OCI-LY7 (cell line): Measurements from ENCODE around the gene SLC25A20.

ENCODE experiments used
- CTCF ChIP-seq: fragments of 200-600 bp; sonication (generic); conservative IDR thresholded peaks from 2 replicates; pipeline ENCODE4 v1.5.1; 2014; ENCODE audit warnings: mild to moderate bottlenecking, antibody characterized with exemption, low read length, moderate library complexity, mixed read lengths
- EZH2phosphoT487 ChIP-seq: fragments of 200-600 bp; sonication (generic); IDR thresholded peaks from 2 replicates; pipeline ENCODE4 v1.6.1; 2018; ENCODE audit warnings: low read depth, borderline replicate concordance, mild to moderate bottlenecking, mixed run types, antibody characterized with exemption, low read length, moderate library complexity, mixed read lengths

- TF ChIP-seq CTCF (no peak), EZH2phosphoT487 (no peak)
Measured at GRCh38 chr3:48879994-48880377, 18.7 kb downstream of the SLC25A20 start.
